NB4 (cell line): ENCODE data around the gene FBXW8.

Source experiments
- DNase-seq: peaks from one replicate; pipeline ENCODE4 v3.0.0; 2010; ENCODE audit warnings: low read depth
- H3K4me3 ChIP-seq: one replicate; pipeline ENCODE4 v1.5.1; 2011; ENCODE audit warnings: mild to moderate bottlenecking, low read depth, low read length, moderate library complexity
- MYC ChIP-seq: IDR thresholded peaks from 2 replicates; pipeline ENCODE4 v1.6.1; 2011; ENCODE audit warnings: low read depth, low read length
- POLR2A ChIP-seq: IDR thresholded peaks from 2 replicates; pipeline ENCODE4 v1.6.1; 2011; ENCODE audit warnings: mild to moderate bottlenecking; ENCODE audit not compliant: insufficient read length; ENCODE audit errors: extremely low read depth
- TF ChIP-seq, protein P1 (sequence below): IDR thresholded peaks from one replicate; pipeline ENCODE4 v1.5.1; 2012; ENCODE audit warnings: low read depth, low read length
- TF ChIP-seq, protein P2 (sequence below): IDR thresholded peaks from 2 replicates; pipeline ENCODE4 v1.6.1; 2011; ENCODE audit warnings: low read depth, low read length

Gene FBXW8

DNA sequence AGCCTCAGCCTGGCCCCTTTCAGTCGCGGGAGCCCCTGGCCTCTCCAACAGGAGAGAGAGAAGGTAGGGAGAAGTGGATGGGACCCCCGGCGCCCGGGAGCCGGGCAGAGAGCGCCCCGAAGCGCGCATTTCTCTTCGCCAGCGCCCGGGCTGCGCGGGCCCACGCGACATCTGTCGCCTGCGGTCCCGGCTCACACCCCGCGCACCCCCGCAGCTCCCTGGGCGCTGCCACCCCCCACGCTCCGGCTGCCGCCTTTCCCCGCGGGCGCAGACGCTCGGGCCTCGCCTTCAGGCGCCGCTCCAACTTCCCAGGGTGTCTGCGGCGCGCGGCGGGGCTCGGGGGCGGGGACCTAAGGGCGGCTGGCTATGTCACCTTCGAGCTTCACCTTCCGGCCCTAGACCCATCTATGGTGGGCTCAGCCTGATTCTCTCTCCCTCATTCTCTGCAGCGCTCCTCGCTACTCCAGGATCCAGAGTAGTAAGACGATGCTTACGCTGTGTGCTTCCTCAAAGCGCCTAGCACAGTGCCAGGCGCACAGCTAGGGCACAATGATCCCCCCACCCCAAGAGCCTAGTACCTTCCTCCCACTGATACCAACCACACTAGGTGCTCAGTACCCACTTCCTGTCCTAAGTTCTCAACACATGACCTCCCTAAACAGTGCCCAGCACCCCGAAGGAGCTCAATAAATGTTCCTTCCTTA, 31.1 kb upstream of the FBXW8 start:
- TF ChIP-seq, protein P1, sequence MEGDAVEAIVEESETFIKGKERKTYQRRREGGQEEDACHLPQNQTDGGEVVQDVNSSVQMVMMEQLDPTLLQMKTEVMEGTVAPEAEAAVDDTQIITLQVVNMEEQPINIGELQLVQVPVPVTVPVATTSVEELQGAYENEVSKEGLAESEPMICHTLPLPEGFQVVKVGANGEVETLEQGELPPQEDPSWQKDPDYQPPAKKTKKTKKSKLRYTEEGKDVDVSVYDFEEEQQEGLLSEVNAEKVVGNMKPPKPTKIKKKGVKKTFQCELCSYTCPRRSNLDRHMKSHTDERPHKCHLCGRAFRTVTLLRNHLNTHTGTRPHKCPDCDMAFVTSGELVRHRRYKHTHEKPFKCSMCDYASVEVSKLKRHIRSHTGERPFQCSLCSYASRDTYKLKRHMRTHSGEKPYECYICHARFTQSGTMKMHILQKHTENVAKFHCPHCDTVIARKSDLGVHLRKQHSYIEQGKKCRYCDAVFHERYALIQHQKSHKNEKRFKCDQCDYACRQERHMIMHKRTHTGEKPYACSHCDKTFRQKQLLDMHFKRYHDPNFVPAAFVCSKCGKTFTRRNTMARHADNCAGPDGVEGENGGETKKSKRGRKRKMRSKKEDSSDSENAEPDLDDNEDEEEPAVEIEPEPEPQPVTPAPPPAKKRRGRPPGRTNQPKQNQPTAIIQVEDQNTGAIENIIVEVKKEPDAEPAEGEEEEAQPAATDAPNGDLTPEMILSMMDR, result no peak
- TF ChIP-seq POLR2A, result no peak
- TF ChIP-seq, protein P2, sequence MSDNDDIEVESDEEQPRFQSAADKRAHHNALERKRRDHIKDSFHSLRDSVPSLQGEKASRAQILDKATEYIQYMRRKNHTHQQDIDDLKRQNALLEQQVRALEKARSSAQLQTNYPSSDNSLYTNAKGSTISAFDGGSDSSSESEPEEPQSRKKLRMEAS, result no peak
- no peak for TF ChIP-seq MYC
- H3K4me3 ChIP-seq, result no peak overlapping the region
- DNase-seq, result no peak

DNA sequence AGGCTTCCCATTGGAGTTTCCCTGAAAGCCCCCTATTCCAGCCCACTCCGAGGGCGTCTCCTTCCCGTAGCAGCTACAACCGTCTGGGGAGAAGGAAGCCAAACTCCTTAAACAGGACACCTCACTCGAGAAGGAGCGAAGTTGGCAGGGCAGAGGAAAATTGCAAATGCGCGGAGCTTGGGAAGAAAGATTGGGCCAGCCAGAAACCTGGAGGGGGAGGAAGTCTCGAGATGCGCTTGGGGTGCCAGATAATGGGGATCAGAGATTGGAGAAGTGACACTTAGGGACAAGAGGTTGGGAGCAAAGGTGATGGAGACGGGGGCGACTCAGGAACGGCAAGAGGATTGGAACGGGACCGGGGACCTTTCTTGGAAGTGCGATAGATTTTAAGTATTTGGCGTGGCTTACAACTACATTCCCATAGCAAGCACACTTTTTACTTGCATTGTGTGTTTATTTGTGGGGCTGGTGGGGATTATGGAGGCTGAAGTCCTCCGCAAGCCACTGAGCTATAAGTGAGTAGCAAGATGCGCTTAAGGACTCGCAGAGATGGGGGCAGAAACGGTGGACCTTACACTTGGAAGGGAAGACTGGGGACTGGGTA, 30.4 kb upstream of the FBXW8 start:
- DNase-seq, result peak; percentile 26
- H3K4me3 ChIP-seq, result no peak overlapping the region
- TF ChIP-seq POLR2A (no peak), MYC (no peak)
- TF ChIP-seq, protein P1, result no peak
- TF ChIP-seq, protein P2, result no peak

DNA sequence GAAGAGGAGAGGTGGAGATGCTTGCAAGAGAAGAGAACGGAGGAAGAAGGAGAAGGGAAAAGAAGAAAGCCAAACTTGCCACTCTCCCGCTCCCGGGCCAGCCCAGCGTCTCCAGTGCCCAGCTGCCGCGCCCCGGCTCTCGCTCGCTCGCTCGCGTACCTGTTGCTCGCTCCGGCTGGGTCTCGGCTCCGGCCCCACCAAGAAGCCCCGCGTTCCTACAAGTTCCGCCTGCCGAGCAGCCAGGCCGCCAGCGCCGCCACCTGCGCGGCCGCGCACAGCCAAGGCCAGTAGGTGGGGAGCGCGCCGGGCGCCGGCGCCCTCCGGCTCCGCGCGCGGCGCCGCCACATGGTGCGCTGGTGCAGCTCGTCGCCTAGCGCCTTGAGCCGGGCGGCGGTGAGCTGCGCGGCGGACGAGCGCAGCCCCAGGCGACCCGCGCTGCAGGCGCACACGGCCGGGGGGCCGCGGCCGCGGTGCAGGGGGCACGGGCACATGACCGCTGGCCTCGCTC, 29.9 kb upstream of the FBXW8 start:
- peak; percentile 44 for DNase-seq
- TF ChIP-seq POLR2A (no peak), MYC (no peak)
- TF ChIP-seq, protein P1, result no peak
- TF ChIP-seq, protein P2, result no peak
- no peak overlapping the region for H3K4me3 ChIP-seq

DNA sequence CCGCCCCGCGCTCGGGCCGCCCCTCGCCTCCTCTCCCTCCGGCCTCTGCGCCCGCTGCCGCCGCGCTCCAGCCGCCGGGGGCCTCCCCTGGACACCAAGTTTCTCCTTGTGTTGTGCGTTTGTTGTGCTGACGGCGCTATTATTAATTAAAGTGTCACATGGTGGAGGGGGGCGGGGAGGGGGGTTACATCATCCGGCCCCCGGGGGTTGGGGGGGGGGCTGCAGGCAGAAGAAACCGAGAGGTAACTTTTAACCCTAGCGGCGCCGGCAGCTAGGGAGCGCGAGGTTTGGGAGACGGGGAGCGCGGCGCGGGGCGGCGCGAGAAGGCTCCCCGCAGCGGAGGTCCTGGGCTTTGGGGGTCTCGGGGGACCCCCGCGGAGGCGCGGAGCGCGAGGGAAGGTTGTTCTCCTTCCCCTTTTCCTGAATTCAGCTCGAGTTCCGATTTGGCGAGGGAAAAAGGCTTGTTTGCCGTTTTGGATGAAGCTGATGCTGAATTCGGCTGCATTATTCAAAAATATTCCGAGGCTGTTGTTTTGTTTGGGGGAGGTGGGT, 29.3 kb upstream of the FBXW8 start, which contains the start of gene HRK:
HRK (minus strand) TSS at position 117 of the 552 bp plus-strand sequence. CDS start 134 bp downstream, outside the sequence.
- no peak within 1 kb of the TSS for H3K4me3 ChIP-seq
- TF ChIP-seq POLR2A, result no peak
- TF ChIP-seq, protein P1, result no peak
- TF ChIP-seq, protein P2, result no peak
- no peak for TF ChIP-seq MYC
- DNase-seq, result no peak

DNA sequence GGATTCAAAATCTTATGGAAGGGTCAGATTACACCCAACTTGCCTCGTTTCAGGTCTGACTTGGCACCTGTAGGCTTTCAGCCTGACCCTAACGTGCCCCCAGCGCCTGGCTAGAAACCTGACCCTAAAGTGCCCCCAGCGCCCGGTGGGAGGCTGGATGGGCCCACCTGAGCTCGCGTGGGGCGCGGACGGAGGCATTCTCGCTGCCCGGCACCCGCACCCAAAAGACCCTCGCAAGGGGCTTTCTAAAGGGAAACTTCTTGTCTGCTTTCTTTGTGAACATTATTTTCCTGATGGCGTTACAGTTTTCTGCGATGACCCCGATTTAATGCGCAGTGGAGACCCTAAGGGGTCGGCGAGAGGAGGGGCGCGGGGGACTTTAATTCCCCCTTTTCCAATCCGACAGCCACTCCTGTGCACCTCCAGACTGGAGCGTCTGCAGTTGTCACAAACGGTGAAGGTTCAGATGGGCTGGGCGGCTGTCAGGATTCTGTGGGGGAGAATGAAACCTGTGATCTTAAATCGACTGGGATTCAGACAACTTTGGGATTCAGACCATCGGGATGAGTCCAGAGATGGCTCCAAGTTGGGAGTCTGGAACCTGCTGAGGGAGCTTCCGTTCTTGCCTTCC, 28.8 kb upstream of the FBXW8 start:
- DNase-seq, result no peak
- TF ChIP-seq, protein P1, result no peak
- TF ChIP-seq MYC (no peak), POLR2A (no peak)
- TF ChIP-seq, protein P2, result no peak
- no peak overlapping the region for H3K4me3 ChIP-seq
